WTC11 (cell line): ENCODE results near the gene GPR3.

Source experiments
- NR1H2 ChIP-seq: sonication (generic); formaldehyde crosslinking; IDR thresholded peaks from 2 replicates; pipeline ENCODE4 v1.9.0; 2021; ENCODE audit warnings: mild to moderate bottlenecking, moderate library complexity, missing genetic modification reagents
- SP1 ChIP-seq: sonication (generic); formaldehyde crosslinking; conservative IDR thresholded peaks from 2 replicates; pipeline ENCODE4 v1.8.1; 2022; ENCODE audit warnings: missing genetic modification reagents
- TEAD4 ChIP-seq: sonication (generic); formaldehyde crosslinking; IDR thresholded peaks from 2 replicates; pipeline ENCODE4 v1.8.0; 2022; ENCODE audit warnings: mild to moderate bottlenecking, missing genetic modification reagents
- ZNF138 ChIP-seq: sonication (generic); formaldehyde crosslinking; conservative IDR thresholded peaks from 2 replicates; pipeline ENCODE4 v1.8.1; 2022; ENCODE audit warnings: mild to moderate bottlenecking, moderate library complexity, missing genetic modification reagents
- TF ChIP-seq, protein P1 (sequence below): sonication (generic); formaldehyde crosslinking; IDR thresholded peaks from 2 replicates; pipeline ENCODE4 v1.8.0; 2023; ENCODE audit warnings: missing genetic modification reagents, mild to moderate bottlenecking, borderline replicate concordance
- TF ChIP-seq, protein P2 (sequence below): fragments of 200-600 bp; IDR thresholded peaks from 2 replicates; pipeline ENCODE4 v1.8.0; 2022; ENCODE audit warnings: antibody characterized with exemption
- TF ChIP-seq, protein P3 (sequence below): sonication (generic); formaldehyde crosslinking; IDR thresholded peaks from 2 replicates; pipeline ENCODE4 v1.8.1; 2023; ENCODE audit warnings: mild to moderate bottlenecking, moderate library complexity, missing genetic modification reagents
- TF ChIP-seq, protein P4 (sequence below): sonication (generic); formaldehyde crosslinking; IDR thresholded peaks from 2 replicates; pipeline ENCODE4 v1.8.1; 2022; ENCODE audit warnings: low read depth, missing genetic modification reagents, borderline replicate concordance

DNA sequence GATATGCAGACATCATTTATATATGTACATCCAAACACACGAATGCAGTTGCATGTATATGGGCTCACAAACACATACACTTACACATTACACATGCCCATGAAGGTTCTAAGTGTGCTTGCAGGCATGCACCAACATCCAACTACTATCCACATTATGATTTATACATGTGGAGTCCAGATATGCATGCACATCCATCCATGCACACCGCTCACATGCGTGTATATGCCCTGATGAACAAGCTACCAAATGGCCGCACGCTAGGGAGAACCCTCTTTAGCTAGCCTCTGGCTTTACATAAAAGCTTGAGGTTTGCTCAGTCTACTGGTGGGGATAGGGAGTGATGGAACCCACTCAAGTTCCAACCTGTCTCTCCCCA, 8.5 kb downstream of the GPR3 start:
- TF ChIP-seq, protein P1, sequence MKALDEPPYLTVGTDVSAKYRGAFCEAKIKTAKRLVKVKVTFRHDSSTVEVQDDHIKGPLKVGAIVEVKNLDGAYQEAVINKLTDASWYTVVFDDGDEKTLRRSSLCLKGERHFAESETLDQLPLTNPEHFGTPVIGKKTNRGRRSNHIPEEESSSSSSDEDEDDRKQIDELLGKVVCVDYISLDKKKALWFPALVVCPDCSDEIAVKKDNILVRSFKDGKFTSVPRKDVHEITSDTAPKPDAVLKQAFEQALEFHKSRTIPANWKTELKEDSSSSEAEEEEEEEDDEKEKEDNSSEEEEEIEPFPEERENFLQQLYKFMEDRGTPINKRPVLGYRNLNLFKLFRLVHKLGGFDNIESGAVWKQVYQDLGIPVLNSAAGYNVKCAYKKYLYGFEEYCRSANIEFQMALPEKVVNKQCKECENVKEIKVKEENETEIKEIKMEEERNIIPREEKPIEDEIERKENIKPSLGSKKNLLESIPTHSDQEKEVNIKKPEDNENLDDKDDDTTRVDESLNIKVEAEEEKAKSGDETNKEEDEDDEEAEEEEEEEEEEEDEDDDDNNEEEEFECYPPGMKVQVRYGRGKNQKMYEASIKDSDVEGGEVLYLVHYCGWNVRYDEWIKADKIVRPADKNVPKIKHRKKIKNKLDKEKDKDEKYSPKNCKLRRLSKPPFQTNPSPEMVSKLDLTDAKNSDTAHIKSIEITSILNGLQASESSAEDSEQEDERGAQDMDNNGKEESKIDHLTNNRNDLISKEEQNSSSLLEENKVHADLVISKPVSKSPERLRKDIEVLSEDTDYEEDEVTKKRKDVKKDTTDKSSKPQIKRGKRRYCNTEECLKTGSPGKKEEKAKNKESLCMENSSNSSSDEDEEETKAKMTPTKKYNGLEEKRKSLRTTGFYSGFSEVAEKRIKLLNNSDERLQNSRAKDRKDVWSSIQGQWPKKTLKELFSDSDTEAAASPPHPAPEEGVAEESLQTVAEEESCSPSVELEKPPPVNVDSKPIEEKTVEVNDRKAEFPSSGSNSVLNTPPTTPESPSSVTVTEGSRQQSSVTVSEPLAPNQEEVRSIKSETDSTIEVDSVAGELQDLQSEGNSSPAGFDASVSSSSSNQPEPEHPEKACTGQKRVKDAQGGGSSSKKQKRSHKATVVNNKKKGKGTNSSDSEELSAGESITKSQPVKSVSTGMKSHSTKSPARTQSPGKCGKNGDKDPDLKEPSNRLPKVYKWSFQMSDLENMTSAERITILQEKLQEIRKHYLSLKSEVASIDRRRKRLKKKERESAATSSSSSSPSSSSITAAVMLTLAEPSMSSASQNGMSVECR = no peak
- TF ChIP-seq, protein P2, sequence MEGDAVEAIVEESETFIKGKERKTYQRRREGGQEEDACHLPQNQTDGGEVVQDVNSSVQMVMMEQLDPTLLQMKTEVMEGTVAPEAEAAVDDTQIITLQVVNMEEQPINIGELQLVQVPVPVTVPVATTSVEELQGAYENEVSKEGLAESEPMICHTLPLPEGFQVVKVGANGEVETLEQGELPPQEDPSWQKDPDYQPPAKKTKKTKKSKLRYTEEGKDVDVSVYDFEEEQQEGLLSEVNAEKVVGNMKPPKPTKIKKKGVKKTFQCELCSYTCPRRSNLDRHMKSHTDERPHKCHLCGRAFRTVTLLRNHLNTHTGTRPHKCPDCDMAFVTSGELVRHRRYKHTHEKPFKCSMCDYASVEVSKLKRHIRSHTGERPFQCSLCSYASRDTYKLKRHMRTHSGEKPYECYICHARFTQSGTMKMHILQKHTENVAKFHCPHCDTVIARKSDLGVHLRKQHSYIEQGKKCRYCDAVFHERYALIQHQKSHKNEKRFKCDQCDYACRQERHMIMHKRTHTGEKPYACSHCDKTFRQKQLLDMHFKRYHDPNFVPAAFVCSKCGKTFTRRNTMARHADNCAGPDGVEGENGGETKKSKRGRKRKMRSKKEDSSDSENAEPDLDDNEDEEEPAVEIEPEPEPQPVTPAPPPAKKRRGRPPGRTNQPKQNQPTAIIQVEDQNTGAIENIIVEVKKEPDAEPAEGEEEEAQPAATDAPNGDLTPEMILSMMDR = no peak
- TF ChIP-seq NR1H2 (CRISPR knock-in tag) = no peak
- no peak for TF ChIP-seq ZNF138 (CRISPR knock-in tag)
- no peak for TF ChIP-seq SP1
- TF ChIP-seq, protein P3, sequence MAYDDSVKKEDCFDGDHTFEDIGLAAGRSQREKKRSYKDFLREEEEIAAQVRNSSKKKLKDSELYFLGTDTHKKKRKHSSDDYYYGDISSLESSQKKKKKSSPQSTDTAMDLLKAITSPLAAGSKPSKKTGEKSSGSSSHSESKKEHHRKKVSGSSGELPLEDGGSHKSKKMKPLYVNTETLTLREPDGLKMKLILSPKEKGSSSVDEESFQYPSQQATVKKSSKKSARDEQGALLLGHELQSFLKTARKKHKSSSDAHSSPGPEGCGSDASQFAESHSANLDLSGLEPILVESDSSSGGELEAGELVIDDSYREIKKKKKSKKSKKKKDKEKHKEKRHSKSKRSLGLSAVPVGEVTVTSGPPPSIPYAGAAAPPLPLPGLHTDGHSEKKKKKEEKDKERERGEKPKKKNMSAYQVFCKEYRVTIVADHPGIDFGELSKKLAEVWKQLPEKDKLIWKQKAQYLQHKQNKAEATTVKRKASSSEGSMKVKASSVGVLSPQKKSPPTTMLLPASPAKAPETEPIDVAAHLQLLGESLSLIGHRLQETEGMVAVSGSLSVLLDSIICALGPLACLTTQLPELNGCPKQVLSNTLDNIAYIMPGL (CRISPR knock-in tag) = no peak
- TF ChIP-seq TEAD4 (CRISPR knock-in tag) = no peak
- TF ChIP-seq, protein P4, sequence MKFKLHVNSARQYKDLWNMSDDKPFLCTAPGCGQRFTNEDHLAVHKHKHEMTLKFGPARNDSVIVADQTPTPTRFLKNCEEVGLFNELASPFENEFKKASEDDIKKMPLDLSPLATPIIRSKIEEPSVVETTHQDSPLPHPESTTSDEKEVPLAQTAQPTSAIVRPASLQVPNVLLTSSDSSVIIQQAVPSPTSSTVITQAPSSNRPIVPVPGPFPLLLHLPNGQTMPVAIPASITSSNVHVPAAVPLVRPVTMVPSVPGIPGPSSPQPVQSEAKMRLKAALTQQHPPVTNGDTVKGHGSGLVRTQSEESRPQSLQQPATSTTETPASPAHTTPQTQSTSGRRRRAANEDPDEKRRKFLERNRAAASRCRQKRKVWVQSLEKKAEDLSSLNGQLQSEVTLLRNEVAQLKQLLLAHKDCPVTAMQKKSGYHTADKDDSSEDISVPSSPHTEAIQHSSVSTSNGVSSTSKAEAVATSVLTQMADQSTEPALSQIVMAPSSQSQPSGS = no peak
